Endometrial microvascular endothelial cells (primary cell): ENCODE data around the gene PRM1. TPM values are rescaled to one million over a fixed set of nuclear protein-coding genes. Genes with fewer than 3 reads are reported as not detected.

Source experiments
- in situ Hi-C: cut with HindIII; loops from 2 replicates; pipeline ENCODE4 v1.10.0; 2017; ENCODE audit warnings: low sequenced_read_pairs, low pct_unique_long_range_greater_than_20kb; ENCODE audit errors: inconsistent ontology term
- total RNA-seq: library from RNA; depleted of rRNA; stranded (reverse); fragments of >200 nt; gene quantifications from one replicate; pipeline ENCODE4 v1.2.3, GENCODE V29; 2015; ENCODE audit errors: inconsistent ontology term

The PRM1 gene
- total RNA-seq, 1 donor from 2014 or later = not detected

DNA sequence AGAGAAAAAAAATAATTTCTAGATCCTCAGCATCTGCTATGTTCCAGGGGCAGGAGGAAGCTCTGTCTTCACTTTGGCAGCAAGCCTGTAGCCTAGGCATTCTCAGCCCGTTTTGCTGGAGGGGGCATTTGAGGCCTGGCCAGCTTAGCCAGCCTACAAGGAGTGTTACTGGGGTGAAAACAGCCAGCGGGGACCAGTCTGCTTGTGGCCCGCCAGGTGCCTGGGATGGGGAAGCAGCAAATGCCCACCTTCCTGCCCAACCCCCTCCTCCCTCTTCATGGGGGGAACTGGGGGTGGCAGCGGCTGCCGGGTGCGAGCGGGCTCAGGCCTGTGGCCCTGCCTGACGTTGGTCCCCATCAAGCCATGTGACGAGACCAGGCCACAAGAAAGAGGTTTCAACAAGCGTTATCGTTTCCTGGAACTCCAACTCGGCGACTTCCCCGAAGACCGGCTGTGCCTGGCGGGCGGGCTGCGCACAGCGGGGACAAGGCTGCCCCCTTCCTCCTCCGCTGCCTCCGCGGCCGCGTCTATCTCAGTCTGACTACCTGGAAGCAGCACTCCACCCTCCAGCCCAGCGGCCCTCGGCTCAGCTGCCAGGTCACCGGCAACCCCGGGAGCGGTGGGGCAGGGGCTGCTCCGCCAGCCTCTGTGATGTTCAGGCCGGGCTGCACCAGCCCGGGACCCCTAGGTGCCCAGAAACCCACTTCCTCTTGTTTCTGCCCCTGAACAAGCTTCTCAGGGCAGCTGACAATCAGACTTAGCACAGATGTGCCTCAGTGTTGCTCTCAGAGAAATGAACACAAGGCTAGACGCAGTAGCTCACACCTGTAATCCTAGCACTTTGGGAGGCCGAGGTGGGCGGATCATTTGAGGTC, 48.0 kb downstream of the PRM1 start:
- in situ Hi-C loops = no loop called here

GRCh38 chr16:11232302-11232851, 48.8 kb downstream of the PRM1 start:
- in situ Hi-C loops = no loop called here

- in situ Hi-C loops = no loop called here
These were observed 49.7 kb downstream of the PRM1 start for GRCh38 chr16:11231367-11231970.

Other genes starting within 250 kb of the PRM1 start
- gene SOCS1, start 25.1 kb downstream of the PRM1 start, total RNA-seq = 2.2 TPM
- not detected for gene TNP2, start 12.0 kb downstream of the PRM1 start, total RNA-seq
- not detected for gene PRM3, start 7.7 kb downstream of the PRM1 start, total RNA-seq
- not detected for gene PRM2, start 4.8 kb downstream of the PRM1 start, total RNA-seq
- gene RMI2, start 64.1 kb upstream of the PRM1 start, total RNA-seq = 10.9 TPM